Muscle of leg (tissue), 11 donors: ENCODE data around the gene FMNL2. TPM values are rescaled to one million over a fixed set of nuclear protein-coding genes. Genes with fewer than 3 reads are reported as not detected.

ENCODE experiments used
- DNase-seq: peaks from one replicate; pipeline ENCODE4 v3.0.0; 2013
- H3K27ac ChIP-seq: one replicate; pipeline ENCODE4 v1.5.1; 2013; ENCODE audit warnings: mild to moderate bottlenecking, low read length, control low read depth
- H3K27me3 ChIP-seq: one replicate; pipeline ENCODE4 v1.6.1; 2013; ENCODE audit warnings: low read length; ENCODE audit not compliant: control insufficient read depth, insufficient read depth
- H3K36me3 ChIP-seq: one replicate; pipeline ENCODE4 v1.6.1; 2013; ENCODE audit warnings: low read length; ENCODE audit not compliant: control insufficient read depth, insufficient read depth
- H3K4me1 ChIP-seq: one replicate; pipeline ENCODE4 v1.6.1; 2013; ENCODE audit warnings: low read length; ENCODE audit not compliant: control insufficient read depth, insufficient read depth
- H3K4me3 ChIP-seq: one replicate; pipeline ENCODE4 v1.5.1; 2013; ENCODE audit warnings: low read length, control low read depth
- H3K9me3 ChIP-seq: replicated peaks from 2 replicates; pipeline ENCODE4 v1.6.1; 2013; ENCODE audit warnings: low read depth, low read length; ENCODE audit not compliant: control insufficient read depth
- WGBS: methylation state at CpG from one replicate; pipeline ENCODE4 v1.1.5; 2013; ENCODE audit warnings: missing lambda C conversion rate; ENCODE audit not compliant: insufficient coverage; 5-methylcytosine and 5-hydroxymethylcytosine counted together
- polyA plus RNA-seq, 8 donors: library from polyadenylated mRNA; unstranded; fragments of 120-200 nt; gene quantifications; one replicate each; pipeline versions ENCODE4 v1.2.1 to v1.2.3, GENCODE V29; 2013; ENCODE audit warnings: inconsistent platforms in 1 of 8, low replicate concordance in 1 of 8; ENCODE audit not compliant: insufficient read length in 8 of 8, insufficient read depth in 1 of 8
- total RNA-seq: library from RNA; stranded (reverse); fragments of 120-200 nt; gene quantifications from one replicate; pipeline ENCODE4 v1.2.4, GENCODE V29; 2013

The FMNL2 gene
- total and polyA plus RNA-seq, 9 donors: 21.5 to 36.1 (median 24.1) TPM

DNA sequence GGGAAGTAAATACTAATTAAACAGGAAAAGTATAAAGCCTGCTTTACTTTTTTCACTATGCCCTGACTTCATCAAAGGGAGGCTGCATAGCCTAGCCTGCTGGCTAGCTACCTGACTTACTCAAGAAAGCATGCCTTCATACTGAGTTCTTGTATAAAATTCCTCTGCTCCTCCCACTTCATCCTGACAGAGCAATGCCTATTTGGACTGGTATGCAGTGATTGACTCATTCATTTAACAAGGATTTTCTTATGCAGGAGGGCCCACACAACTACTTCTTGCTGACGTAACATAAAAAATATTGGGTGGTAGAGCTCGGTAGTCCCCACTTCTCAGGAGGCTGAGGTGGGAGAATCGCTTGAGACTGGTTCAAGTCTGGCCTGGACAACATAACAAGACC, 311.8 kb downstream of the FMNL2 start:
- H3K27me3 ChIP-seq: no peaks in the 10 kb centered on the region
- no peak overlapping the region for H3K4me3 ChIP-seq
- H3K4me1 ChIP-seq: peaks cover 4% of the 10 kb centered on the region
- no peak for DNase-seq
- no CpG with 5 or more reads among the region's 3 CpGs for WGBS
- no peak overlapping the region for H3K27ac ChIP-seq
- peaks cover 17% of the 10 kb centered on the region for H3K36me3 ChIP-seq
- no peaks in the 10 kb centered on the region for H3K9me3 ChIP-seq

GRCh38 chr2:152647552-152647951, 312.6 kb downstream of the FMNL2 start:
- Histone ChIP-seq H3K36me3 (peaks cover 14% of the 10 kb centered on the region), H3K27ac (no peak overlapping the region), H3K4me1 (peaks cover 4% of the 10 kb centered on the region), H3K27me3 (no peaks in the 10 kb centered on the region), H3K9me3 (no peaks in the 10 kb centered on the region), H3K4me3 (no peak overlapping the region)
- peak; percentile 59 for DNase-seq
- 75% methylated on average over 9 of the region's 9 CpGs for WGBS

GRCh38 chr2:152648336-152648735, 313.4 kb downstream of the FMNL2 start:
- peaks cover 4% of the 10 kb centered on the region for H3K4me1 ChIP-seq
- no peaks in the 10 kb centered on the region for H3K9me3 ChIP-seq
- no peaks in the 10 kb centered on the region for H3K27me3 ChIP-seq
- H3K4me3 ChIP-seq: no peak overlapping the region
- DNase-seq: no peak
- no CpG with 5 or more reads among the region's 2 CpGs for WGBS
- peaks cover 12% of the 10 kb centered on the region for H3K36me3 ChIP-seq
- H3K27ac ChIP-seq: no peak overlapping the region

- DNase-seq: no peak
Measured at GRCh38 chr2:152649997-152650396, 315.0 kb downstream of the FMNL2 start.

DNA sequence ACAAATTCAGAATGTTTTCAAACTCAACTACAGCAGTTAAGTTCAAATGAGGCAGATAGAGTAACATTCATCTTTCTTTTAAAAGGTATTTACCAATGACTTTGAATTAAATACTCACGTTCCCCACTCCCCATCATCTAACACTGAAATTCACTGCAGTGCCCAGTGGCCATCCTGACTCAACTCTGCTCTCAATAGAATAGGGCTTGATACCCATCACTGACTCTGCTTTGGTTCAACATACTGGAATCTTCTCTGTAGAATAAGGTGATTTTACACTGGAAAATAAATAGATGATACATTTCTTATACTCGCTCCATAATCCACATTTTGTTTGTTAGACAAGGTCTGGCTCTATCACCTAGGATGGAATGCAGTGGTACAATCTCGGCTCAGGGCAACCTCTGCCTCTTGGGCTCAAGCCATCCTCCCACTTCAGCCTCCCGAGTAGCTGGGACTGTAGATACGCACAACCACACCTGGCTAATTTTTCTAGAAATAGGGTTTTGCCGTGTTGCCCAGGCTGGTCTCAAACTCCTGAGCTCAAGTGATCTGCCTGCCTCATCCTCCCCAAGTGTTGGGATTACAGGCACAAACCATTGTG, 315.9 kb downstream of the FMNL2 start:
- no peak overlapping the region for H3K27ac ChIP-seq
- 97% methylated on average over 5 of the region's 6 CpGs for WGBS
- DNase-seq: no peak
- peaks cover 6% of the 10 kb centered on the region for H3K36me3 ChIP-seq
- no peaks in the 10 kb centered on the region for H3K27me3 ChIP-seq
- H3K4me1 ChIP-seq: peaks cover 4% of the 10 kb centered on the region
- no peaks in the 10 kb centered on the region for H3K9me3 ChIP-seq
- no peak overlapping the region for H3K4me3 ChIP-seq

More at GRCh38 chr2:152649997-152650396, 315.0 kb downstream of the FMNL2 start:
- no peaks in the 10 kb centered on the region for H3K27me3 ChIP-seq
- H3K4me3 ChIP-seq: no peak overlapping the region
- peaks cover 13% of the 10 kb centered on the region for H3K36me3 ChIP-seq
- H3K27ac ChIP-seq: no peak overlapping the region
- no peaks in the 10 kb centered on the region for H3K9me3 ChIP-seq
- WGBS: no CpG with 5 or more reads among the region's 1 CpG
- peaks cover 4% of the 10 kb centered on the region for H3K4me1 ChIP-seq

- no peak overlapping the region for H3K4me3 ChIP-seq
- peaks cover 10% of the 10 kb centered on the region for H3K36me3 ChIP-seq
- no peak for DNase-seq
- no peaks in the 10 kb centered on the region for H3K9me3 ChIP-seq
- H3K4me1 ChIP-seq: peaks cover 4% of the 10 kb centered on the region
- WGBS: no CpG with 5 or more reads among the region's 2 CpGs
- no peak overlapping the region for H3K27ac ChIP-seq
- no peaks in the 10 kb centered on the region for H3K27me3 ChIP-seq
Measured at GRCh38 chr2:152651834-152652233, 316.9 kb downstream of the FMNL2 start.

DNA sequence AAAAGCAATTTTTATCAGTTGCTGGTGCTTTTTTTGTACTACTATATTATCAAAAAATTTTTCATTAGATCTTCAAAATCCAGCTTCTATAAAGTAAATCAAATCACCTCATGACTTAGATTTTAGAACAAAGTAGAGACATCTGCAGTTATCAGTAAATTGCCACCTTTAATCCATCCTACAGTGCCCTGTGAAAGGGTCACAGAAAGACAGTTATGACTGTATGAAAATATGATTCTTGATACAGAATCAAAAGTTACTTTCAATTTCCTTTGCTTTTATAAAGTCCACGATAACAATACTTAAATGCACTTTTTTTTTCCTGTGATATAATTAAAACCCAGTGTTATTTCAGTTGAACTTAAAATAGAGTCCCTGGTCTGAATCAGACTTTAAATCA, 320.9 kb downstream of the FMNL2 start:
- no peaks in the 10 kb centered on the region for H3K27me3 ChIP-seq
- peaks cover 22% of the 10 kb centered on the region for H3K36me3 ChIP-seq
- WGBS: no CpG with 5 or more reads among the region's 1 CpG

GRCh38 chr2:152657043-152657442, 322.1 kb downstream of the FMNL2 start:
- Histone ChIP-seq H3K27ac (no peak overlapping the region), H3K4me3 (no peak overlapping the region), H3K36me3 (peaks cover 25% of the 10 kb centered on the region), H3K9me3 (no peaks in the 10 kb centered on the region), H3K4me1 (no peaks in the 10 kb centered on the region), H3K27me3 (no peaks in the 10 kb centered on the region)
- no peak for DNase-seq
- WGBS: 82% methylated on average over 2 of the region's 4 CpGs

More for the DNA sequence above, 320.9 kb downstream of the FMNL2 start:
- no peaks in the 10 kb centered on the region for H3K4me1 ChIP-seq
- no peaks in the 10 kb centered on the region for H3K9me3 ChIP-seq
- H3K4me3 ChIP-seq: no peak overlapping the region
- H3K27ac ChIP-seq: no peak overlapping the region
- no peak for DNase-seq

DNA sequence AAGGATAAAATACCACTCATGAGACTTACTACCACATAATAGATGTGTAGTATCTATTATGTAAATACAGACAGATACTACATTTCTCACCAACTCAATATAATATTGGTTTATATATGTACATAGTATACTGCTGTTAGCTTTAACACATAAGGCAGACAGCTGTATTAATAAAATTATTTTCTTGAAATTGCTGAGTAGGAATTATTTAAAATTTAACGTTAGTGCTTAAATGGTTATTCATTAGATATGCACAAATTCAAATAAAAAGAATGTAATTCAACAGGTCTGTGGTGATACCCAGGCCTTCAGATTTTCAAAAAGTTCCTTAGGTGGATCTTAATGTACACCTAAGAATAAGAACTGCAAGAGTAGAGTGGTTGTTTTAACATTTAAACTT, 323.2 kb downstream of the FMNL2 start:
- Histone ChIP-seq H3K4me1 (no peaks in the 10 kb centered on the region), H3K27me3 (no peaks in the 10 kb centered on the region), H3K27ac (no peak overlapping the region), H3K9me3 (no peaks in the 10 kb centered on the region), H3K36me3 (peaks cover 27% of the 10 kb centered on the region), H3K4me3 (no peak overlapping the region)
- no peak for DNase-seq
- WGBS: no CpG with 5 or more reads among the region's 1 CpG

DNA sequence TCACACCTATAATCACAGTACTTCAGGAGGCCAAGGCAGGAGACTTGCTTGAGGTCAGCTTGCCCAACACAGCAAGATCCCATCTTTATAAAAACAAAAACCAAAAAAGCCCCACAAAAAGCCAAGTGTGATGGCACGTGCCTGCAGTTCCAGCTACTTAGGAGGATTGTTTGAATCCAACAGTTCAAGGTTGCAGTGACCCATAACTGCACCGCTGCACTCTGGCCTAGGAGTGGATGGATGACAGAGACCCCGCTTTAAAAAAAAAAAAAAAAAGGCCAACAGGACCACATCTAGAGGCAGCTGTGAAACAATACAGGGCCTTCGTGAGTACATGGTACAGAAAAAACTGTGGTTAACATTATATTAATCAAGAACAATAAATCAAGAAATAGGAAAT, 326.1 kb downstream of the FMNL2 start:
- Histone ChIP-seq H3K4me3 (no peak overlapping the region), H3K36me3 (peaks cover 32% of the 10 kb centered on the region), H3K27ac (no peak overlapping the region), H3K9me3 (no peaks in the 10 kb centered on the region), H3K4me1 (no peaks in the 10 kb centered on the region), H3K27me3 (no peaks in the 10 kb centered on the region)
- 100% methylated on average over 1 of the region's 4 CpGs for WGBS
- DNase-seq: no peak

- 76% methylated on average over 4 of the region's 7 CpGs for WGBS
- no peaks in the 10 kb centered on the region for H3K27me3 ChIP-seq
- H3K9me3 ChIP-seq: no peaks in the 10 kb centered on the region
- H3K36me3 ChIP-seq: peaks cover 30% of the 10 kb centered on the region
- DNase-seq: no peak
- H3K4me3 ChIP-seq: no peak overlapping the region
- H3K27ac ChIP-seq: no peak overlapping the region
- no peaks in the 10 kb centered on the region for H3K4me1 ChIP-seq
Measured at GRCh38 chr2:152664725-152665124, 329.8 kb downstream of the FMNL2 start.
